Bronchial epithelial cell (primary cell): ENCODE measurements around the gene DTYMK. TPM values are rescaled to one million over a fixed set of nuclear protein-coding genes. Genes with fewer than 3 reads are reported as not detected.
A peak's percentile ranks its signal among the peaks of the same experiment; 100 is the strongest.

Source experiments
- DNase-seq: peaks from one replicate; pipeline ENCODE4 v3.0.0-alpha.2; 2010; ENCODE audit warnings: low read depth
- FAIRE-seq: peaks from 2 replicates; lab custom pipeline; 2011; peaks lifted over from hg19 to GRCh38; lab: Jason Lieb, UNC
- H3K27me3 ChIP-seq: 2 replicates; pipeline ENCODE4 v1.5.1; 2011; ENCODE audit warnings: low read length; ENCODE audit not compliant: control insufficient read depth, insufficient read depth
- H3K36me3 ChIP-seq: 2 replicates; pipeline ENCODE4 v1.5.1; 2011; ENCODE audit warnings: low read length; ENCODE audit not compliant: control insufficient read depth, insufficient read depth
- H3K4me3 ChIP-seq: 2 replicates; pipeline ENCODE4 v1.5.1; 2011; ENCODE audit warnings: mild to moderate bottlenecking, low read depth, low read length, control low read depth
- CTCF ChIP-seq: IDR thresholded peaks from 2 replicates; pipeline ENCODE4 v1.5.1; 2011; ENCODE audit warnings: mild to moderate bottlenecking, moderate library complexity, low read length, control low read depth, inconsistent platforms; ENCODE audit not compliant: insufficient read depth, severe bottlenecking
- total RNA-seq: library from RNA; depleted of rRNA; stranded (reverse); fragments of >200 nt; gene quantifications from 2 replicates; pipeline ENCODE4 v1.2.1, GENCODE V29; 2014

The DTYMK gene
- total RNA-seq, 1 donor from 2014 or later = 21.1 TPM

DNA sequence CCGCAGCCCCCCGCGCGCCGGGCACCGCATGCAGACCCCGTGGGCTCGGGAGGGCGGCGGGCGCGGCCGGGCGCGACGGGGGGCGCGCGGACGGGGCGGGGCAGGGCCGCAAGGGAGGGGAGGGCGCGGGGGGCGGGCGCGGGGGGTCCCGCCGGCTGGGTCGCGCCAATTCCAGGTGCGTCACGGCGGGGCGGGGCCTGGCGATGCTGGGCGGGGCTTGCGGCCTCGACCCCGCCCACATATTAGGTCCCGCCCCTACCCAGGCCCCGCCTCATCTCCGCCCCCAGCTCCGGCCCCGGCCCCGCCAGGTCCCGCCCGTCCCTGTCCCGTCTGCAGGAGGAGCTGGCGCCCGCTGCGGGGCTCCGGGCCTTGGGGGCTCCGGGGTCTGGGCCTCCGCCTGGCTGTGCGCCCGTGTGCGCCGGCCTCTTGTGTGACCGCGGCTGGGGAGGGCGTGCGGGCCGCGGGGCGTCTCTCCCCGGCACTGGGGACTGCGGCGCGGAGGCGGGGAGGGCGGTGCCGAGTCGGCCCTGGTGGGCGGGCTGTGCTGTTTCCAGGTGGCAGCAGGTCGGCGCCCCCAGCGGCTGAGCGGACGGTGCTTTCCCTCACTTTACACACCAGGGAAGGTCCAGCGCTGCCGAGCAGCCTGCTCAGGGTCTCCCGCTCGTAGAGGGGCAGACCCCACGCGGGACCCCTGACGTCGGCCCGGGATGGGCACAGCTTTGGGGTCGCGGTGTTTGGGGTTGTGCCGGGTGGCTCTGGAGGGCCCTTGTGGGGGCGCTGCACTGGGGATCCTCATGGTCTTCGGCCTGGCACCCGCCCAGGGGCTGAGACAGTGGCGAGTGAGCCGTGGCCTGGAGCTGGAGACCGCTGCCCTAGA, 15.8 kb upstream of the DTYMK start:
- H3K4me3 ChIP-seq = peak overlapping the region; percentile 93
- FAIRE-seq (no peak), DNase-seq (peak; percentile 65)
- H3K27me3 ChIP-seq = no peaks in the 10 kb centered on the region
- TF ChIP-seq CTCF = peak; percentile 51
- H3K36me3 ChIP-seq = peaks cover 7% of the 10 kb centered on the region

DNA sequence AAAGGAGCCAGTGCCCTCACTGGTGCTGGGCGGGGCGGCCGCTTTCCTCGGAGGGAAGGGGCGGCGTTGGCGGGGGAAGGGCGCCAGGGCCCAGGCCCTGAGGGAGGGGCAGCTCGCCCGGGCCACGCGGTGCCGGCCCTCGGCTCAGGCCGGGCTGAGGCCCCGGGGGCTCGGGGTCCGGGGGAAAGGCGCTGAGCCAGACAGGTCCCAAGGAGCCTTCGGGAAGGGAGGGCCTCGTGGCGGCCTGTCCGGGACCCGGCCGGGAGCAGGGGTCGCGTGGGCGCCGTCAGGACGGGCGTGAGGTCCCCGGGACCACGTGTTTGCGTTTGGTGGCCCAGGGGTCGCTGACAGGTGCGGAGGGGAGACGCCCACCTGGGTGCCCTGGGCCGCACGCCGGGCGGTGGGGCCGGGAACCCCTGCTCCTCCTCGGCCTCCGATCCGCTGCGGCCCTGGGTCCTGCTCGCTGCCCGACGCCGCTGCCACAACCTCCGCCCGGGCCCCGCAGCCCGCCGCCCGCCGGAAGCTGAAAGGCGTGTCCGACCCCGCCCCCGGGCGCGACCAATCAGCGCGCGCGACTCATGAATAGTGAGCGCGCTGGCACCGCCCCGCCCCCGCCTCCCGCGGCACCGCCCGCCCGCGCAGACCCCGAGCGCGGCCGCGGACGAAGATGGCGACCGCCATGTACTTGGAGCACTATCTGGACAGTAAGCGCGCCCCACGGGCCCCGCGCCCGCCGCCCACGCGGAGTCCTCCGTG, 15.0 kb upstream of the DTYMK start, which contains the start of gene ING5:
Gene ING5, plus strand, starts transcription at position 641 of the 756 bp plus-strand sequence. Its CDS starts 27 bp downstream, at position 668.
- no peak for FAIRE-seq
- Histone ChIP-seq H3K36me3 (peaks cover 7% of the 10 kb centered on the region), H3K27me3 (no peaks in the 10 kb centered on the region), H3K4me3 (peak within 1 kb of the TSS; percentile 93)
- no peak for TF ChIP-seq CTCF
- DNase-seq = peak; percentile 63

DNA sequence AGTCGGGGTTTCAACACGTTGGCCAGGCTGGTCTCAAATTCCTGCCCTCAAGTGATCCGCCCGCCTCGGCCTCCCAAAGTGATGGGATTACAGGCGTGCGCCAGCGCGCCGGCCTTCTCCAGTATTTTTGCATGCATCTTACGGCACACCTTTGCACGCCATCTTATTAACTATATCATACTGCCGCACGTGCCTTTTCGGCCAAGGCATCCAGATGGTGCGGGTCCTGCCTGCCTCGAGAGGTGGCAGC, 14.5 kb upstream of the DTYMK start:
- peak overlapping the region; percentile 93 for H3K4me3 ChIP-seq
- TF ChIP-seq CTCF = peak; percentile 55
- no peaks in the 10 kb centered on the region for H3K27me3 ChIP-seq
- peaks cover 7% of the 10 kb centered on the region for H3K36me3 ChIP-seq
- DNase-seq (peak; percentile 67), FAIRE-seq (no peak)

DNA sequence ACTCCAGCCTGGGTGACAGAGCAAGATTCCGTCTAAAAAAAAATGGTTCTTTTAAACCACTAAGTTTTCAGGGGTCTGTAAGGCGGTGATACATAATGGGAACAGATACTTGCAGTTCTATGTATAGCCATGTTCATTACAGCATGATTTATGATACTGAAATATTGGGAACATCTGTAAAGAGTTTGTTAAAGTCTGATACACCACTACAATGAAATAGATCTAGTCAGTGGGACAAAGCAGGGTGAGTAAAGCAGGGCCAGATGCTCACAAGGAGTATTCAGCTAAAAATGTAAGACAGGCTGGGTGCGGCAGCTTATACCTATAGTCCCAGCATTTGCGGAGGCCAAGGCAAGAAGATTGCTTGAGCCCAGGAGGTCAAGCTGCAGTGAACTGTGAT, 9.0 kb upstream of the DTYMK start:
- H3K4me3 ChIP-seq = no peak overlapping the region
- no peak for DNase-seq
- peaks cover 7% of the 10 kb centered on the region for H3K36me3 ChIP-seq
- FAIRE-seq = no peak
- H3K27me3 ChIP-seq = no peaks in the 10 kb centered on the region
- TF ChIP-seq CTCF = no peak

DNA sequence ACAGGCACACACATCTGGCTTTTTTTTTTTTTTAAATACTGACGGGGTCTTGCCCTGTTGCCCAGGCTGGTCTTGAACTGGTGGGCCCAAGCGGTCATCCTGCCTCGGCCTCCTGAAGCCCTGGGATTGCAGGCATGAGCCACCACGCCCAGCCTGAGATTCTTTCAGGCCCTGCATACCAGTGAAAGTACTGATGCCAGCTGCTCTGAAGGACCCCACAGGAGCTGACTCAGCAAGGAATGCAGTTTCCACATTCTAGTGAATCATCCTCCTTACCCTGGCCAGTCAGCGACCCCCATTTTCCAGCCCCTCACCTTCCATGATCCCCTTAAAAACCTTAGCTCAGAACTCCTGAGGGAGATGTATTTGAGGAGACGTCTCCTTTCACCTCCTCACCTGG, 5.8 kb upstream of the DTYMK start:
- no peak for TF ChIP-seq CTCF
- Histone ChIP-seq H3K36me3 (peaks cover 16% of the 10 kb centered on the region), H3K27me3 (no peaks in the 10 kb centered on the region), H3K4me3 (no peak overlapping the region)
- FAIRE-seq (no peak), DNase-seq (peak; percentile 50)
